Ascending aorta (tissue), 2 donors: ENCODE measurements around the gene DUSP18. TPM values are rescaled to one million over a fixed set of nuclear protein-coding genes. Genes with fewer than 3 reads are reported as not detected.

Source experiments
- DNase-seq, 2 donors: peaks; one replicate each; pipeline ENCODE4 v3.0.0-alpha.2; 2019; ENCODE audit warnings: low spot score in 2 of 2
- H3K27ac ChIP-seq, 2 donors: fragments of 200-600 bp; sonication (generic); one replicate each; pipeline ENCODE4 v1.5.1; 2016 to 2017; ENCODE audit warnings: mild to moderate bottlenecking in 1 of 2
- H3K27me3 ChIP-seq: fragments of 200-600 bp; sonication (generic); one replicate; pipeline ENCODE4 v1.5.1; 2017
- H3K36me3 ChIP-seq, 2 donors: fragments of 200-600 bp; sonication (generic); one replicate each; pipeline ENCODE4 v1.5.1; 2016
- H3K4me1 ChIP-seq, 2 donors: fragments of 200-600 bp; sonication (generic); one replicate each; pipeline ENCODE4 v1.5.1; 2016 to 2017; ENCODE audit warnings: mild to moderate bottlenecking in 1 of 2
- H3K4me3 ChIP-seq, 2 donors: fragments of 200-600 bp; sonication (generic); one replicate each; pipeline ENCODE4 v1.5.1; 2016 to 2017; ENCODE audit warnings: mild to moderate bottlenecking in 1 of 2
- H3K9me3 ChIP-seq, 2 donors: fragments of 200-600 bp; sonication (generic); one replicate each; pipeline ENCODE4 v1.5.1; 2016
- intact Hi-C: fragments of 100-400 bp; cut with DNase I; formaldehyde crosslinking; loops from one replicate; pipeline ENCODE4 v1.15.1; 2023
- total RNA-seq: library from RNA; depleted of rRNA; stranded (reverse); fragments of >200 nt; gene quantifications from one replicate; pipeline ENCODE4 v1.1.0, GENCODE V29; 2016
- TF ChIP-seq, protein P1 (sequence below), 3 experiments: fragments of 200-600 bp in 2 of 3; fragments of 450-650 bp in 1 of 3; sonication (generic) in 2 of 3; IDR thresholded peaks; one replicate each; pipeline ENCODE4 v1.5.1; 2016 to 2019; ENCODE audit warnings: antibody characterized with exemption in 3 of 3, mild to moderate bottlenecking in 1 of 3, moderate library complexity in 1 of 3

DUSP18 gene
- total RNA-seq, 1 donor from 2014 or later = 0.21 TPM

- Histone ChIP-seq H3K36me3 (peaks cover 4 to 26% of the 10 kb centered on the region in 2 donors), H3K4me3 (no peak overlapping the region), H3K9me3 (no peaks in the 10 kb centered on the region), H3K4me1 (no peaks in the 10 kb centered on the region), H3K27ac (no peak overlapping the region), H3K27me3 (no peaks in the 10 kb centered on the region)
- no peak for DNase-seq
- intact Hi-C loops = no loop called here
- TF ChIP-seq, protein P1, sequence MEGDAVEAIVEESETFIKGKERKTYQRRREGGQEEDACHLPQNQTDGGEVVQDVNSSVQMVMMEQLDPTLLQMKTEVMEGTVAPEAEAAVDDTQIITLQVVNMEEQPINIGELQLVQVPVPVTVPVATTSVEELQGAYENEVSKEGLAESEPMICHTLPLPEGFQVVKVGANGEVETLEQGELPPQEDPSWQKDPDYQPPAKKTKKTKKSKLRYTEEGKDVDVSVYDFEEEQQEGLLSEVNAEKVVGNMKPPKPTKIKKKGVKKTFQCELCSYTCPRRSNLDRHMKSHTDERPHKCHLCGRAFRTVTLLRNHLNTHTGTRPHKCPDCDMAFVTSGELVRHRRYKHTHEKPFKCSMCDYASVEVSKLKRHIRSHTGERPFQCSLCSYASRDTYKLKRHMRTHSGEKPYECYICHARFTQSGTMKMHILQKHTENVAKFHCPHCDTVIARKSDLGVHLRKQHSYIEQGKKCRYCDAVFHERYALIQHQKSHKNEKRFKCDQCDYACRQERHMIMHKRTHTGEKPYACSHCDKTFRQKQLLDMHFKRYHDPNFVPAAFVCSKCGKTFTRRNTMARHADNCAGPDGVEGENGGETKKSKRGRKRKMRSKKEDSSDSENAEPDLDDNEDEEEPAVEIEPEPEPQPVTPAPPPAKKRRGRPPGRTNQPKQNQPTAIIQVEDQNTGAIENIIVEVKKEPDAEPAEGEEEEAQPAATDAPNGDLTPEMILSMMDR (IDR thresholded peaks at IDR 0.05) = no peak
These were observed 53.4 kb downstream of the DUSP18 start for GRCh38 chr22:30614268-30614667.

DNA sequence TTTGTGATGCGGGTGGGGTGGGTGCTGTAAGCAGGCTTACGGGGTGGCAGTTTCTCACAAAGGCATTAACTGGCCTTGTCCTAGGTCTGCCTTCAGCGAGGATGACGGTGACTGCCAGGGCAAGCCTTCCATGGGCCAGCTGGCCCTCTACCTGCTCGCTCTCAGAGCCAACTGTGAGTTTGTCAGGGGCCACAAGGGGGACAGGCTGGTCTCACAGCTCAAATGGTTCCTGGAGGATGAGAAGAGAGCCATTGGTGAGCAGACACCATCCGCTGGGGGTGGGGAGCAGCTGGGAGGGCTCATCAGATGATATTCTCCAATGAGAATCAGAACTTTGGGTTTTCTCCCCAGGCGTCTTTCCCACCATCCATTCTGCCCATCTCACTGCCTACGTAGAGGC lies 54.9 kb downstream of the DUSP18 start:
- no peak for DNase-seq
- TF ChIP-seq, protein P1 (IDR thresholded peaks at IDR 0.05) = no peak
- Histone ChIP-seq H3K4me1 (no peaks in the 10 kb centered on the region), H3K36me3 (peaks cover 2 to 23% of the 10 kb centered on the region in 2 donors), H3K9me3 (no peaks in the 10 kb centered on the region), H3K4me3 (no peak overlapping the region), H3K27me3 (no peaks in the 10 kb centered on the region), H3K27ac (no peak overlapping the region)
- intact Hi-C loops = no loop called here

Other genes with a start within 250 kb of the DUSP18 start
- 4.5 TPM for gene MTFP1, start 242.1 kb downstream of the DUSP18 start, total RNA-seq
- gene SEC14L3, start 195.9 kb downstream of the DUSP18 start, total RNA-seq = not detected
- gene SEC14L4, start 162.2 kb downstream of the DUSP18 start, total RNA-seq = not detected
- gene SEC14L6, start 121.1 kb downstream of the DUSP18 start, total RNA-seq = not detected
- gene GAL3ST1, start 93.2 kb downstream of the DUSP18 start, total RNA-seq = not detected
- gene PES1, start 76.0 kb downstream of the DUSP18 start, total RNA-seq = 24.7 TPM
- 56.8 TPM for gene TCN2, start 60.7 kb downstream of the DUSP18 start, total RNA-seq
- gene SLC35E4, start 32.1 kb downstream of the DUSP18 start, total RNA-seq = 38.1 TPM
- gene OSBP2, start 27.0 kb upstream of the DUSP18 start, total RNA-seq = 0.53 TPM